GM19099 (cell line): ENCODE data around the gene MIA.

Experiments
- POLR2A ChIP-seq: IDR thresholded peaks from 3 replicates; pipeline ENCODE4 v1.6.1; 2011; ENCODE audit warnings: low read depth; ENCODE audit not compliant: insufficient read length; ENCODE audit errors: extremely low read depth

MIA gene

DNA sequence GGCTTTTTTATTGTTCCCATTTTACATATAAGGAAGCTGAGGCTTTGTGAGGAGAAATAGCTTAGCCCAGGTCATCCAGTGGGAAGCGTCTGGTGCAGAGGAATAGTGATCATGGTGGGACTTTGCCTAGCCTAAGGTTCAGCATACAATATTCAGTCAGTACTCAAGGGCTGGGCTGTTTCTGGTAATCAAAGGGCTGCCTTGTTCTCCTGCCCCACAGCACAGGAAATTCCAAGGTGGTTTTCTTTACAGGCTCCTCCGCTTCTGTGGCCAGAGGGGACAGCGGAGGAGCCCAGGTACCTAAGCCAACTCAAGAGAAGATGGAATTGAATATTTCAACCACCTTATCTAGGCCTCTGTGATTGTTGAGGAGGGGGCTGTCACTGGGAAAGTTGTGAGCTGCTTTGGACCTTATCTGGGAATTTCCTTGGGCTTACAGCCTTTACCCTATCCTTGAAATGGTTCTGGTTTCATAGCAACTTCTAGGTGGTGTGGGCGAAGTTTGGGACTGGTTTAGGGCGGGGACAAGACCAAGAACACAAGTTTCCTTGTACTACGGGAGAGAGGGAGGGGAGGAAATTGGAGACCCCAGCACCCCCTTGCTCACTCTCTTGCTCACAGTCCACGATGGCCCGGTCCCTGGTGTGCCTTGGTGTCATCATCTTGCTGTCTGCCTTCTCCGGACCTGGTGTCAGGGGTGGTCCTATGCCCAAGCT lies at the start of gene MIA:
MIA (plus strand) TSS at position 606 of the 716 bp plus-strand sequence; CDS start at position 628, 22 bp downstream.
- no peak for TF ChIP-seq POLR2A

- no peak for TF ChIP-seq POLR2A
These were observed 49.0 kb upstream of the MIA start for GRCh38 chr19:40726279-40726678.

GRCh38 chr19:40733149-40733548 lies 42.2 kb upstream of the MIA start:
- no peak for TF ChIP-seq POLR2A

- TF ChIP-seq POLR2A, result no peak
These were observed 40.1 kb upstream of the MIA start for GRCh38 chr19:40735013-40735771.

DNA sequence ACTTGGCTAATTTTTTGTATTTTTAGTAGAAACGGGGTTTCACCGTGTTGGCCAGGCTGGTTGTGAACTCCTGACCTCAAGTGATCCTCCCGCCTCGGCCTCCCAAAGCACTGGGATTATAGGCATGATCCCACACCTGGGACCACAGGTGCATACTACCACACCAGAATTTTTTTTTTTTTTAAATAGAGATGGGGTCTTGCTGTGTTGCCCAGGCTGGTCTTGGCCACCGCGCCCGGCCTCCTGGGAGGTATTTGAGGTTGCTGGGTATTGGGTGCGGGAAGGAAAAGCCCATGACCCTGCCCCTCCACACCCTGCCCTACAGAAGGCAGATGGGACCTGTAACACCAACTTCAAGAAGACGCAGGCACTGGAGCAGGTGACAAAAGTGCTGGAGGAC lies 38.7 kb upstream of the MIA start:
- TF ChIP-seq POLR2A, result no peak

DNA sequence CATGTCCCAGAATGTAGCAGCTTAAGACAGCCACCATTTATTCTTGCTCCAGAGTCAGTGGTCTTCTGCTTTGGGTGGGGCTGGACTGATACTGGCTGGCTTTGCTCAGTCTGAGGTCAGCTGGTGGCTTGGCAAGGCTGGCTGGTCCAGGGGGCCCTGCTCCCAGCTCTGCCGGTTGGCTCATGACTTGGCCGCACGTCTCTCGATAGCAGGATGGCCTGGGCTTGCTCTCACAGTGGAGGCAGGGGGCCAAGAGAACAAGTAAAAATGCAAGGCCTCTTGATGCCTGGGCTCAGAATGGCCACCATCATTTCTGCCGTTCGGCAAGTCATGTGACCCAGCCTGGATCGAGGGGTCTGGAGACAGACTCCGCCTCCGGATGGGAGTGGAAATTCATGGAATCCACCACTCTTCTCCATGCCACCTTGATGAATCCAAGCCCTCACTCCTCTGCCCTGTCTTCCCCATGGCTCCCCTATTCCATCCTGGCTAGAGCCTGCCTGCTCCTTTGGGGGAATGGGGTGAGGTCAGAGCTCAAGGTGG lies 38.1 kb upstream of the MIA start:
- TF ChIP-seq POLR2A, result no peak

DNA sequence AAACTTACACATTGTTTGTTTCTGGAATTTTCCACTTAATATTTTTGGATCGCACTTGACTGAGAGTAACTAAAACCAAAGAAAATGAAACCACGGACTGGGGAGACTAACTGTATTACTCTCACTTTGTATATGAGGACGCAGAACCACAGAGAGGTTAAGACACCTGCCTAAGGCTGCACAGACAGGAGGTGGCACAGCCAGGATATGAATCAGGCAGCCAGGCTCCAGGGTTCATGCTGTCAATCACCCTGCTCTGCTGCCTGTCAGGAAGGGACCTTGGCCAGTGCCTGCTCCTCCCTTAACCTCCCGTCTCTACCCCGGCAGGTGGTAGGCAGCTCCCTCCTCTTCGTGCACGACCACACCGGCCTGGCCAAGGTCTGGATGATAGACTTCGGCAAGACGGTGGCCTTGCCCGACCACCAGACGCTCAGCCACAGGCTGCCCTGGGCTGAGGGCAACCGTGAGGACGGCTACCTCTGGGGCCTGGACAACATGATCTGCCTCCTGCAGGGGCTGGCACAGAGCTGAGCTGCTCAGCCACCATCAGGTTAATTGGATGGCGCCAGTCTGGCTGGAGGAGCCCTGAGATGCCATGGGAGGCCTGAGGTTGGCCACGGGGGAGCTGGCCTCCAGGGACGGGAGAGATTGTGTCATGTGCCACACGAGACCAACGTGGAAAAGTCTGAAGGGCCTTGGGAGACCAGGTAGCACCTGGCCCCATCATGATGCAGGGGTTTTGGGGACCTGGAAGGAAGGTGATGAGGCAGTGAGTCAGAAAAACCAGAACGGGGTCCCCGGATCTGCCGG lies 36.1 kb upstream of the MIA start:
- no peak for TF ChIP-seq POLR2A

- TF ChIP-seq POLR2A, result no peak
These were observed 35.2 kb upstream of the MIA start for GRCh38 chr19:40739871-40740703.

- no peak for TF ChIP-seq POLR2A
These were observed 34.6 kb upstream of the MIA start for GRCh38 chr19:40740747-40741146.

GRCh38 chr19:40741527-40742390 lies 33.6 kb upstream of the MIA start:
- no peak for TF ChIP-seq POLR2A

DNA sequence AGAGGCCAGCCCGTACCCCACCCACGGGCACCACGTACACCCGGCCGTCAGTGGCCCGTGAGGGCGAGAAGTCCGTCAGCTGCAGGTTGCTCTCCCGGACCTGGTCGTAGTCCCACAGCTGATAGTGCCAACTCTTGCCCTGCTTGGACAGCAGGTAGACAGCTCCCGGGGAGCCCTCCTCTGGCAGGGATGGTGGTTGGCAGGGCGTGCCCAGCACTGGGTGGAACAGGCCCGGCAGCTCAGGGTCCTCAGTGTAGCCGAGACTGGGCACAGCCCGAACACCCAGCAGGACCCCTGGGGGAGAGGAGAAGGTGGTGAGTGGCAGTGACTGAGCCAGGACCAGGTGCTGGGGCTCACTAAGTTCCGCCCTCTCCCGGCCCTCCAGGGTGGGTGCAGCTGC lies 32.8 kb upstream of the MIA start:
- TF ChIP-seq POLR2A, result no peak

- no peak for TF ChIP-seq POLR2A
These were observed 32.4 kb upstream of the MIA start for GRCh38 chr19:40742886-40743285.

- TF ChIP-seq POLR2A, result no peak
These were observed 31.4 kb upstream of the MIA start for GRCh38 chr19:40743926-40744325.

DNA sequence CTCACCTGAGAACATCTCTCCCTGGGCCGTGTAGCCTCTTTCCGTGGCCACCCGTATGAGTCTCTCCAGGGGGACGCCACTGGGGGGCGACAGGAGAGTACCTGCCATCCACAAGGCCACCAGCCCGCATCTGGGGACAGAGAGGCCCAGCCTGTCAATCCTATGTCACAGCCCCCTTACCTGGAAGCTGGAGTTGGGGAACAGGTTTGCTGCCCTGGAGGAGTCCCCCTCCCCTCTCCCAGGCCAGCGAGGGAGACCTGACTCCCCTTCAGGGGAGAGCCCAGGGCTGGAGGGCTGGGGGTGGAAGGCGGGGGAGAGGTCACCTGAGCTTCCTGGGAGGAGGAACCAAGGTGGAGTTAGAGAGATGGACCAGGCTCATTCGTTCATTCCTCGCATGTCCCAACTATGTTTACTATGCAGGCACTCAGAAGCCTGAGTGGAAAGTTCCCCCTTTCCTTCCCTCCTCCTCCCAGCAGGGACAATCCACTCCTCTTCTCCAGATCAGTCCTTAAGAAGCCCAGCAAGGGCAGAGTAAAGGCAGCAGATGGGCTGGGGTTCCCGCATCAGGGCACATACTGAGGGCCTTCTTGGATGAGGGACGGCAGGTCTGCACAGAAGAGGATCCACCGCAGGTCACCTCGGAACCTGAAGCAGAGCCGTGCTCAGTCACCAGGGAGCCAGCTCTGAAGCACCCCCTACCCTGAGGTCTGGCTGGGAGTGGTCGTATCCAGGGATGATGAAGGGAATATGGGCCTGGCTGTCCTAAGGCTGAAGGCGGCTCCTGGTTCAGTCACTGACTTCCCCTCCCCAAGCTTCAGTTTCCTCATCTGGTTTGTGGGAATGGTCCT lies 30.5 kb upstream of the MIA start:
- TF ChIP-seq POLR2A, result no peak
